ENCODE results near the gene PJA1.

The PJA1 gene

DNA sequence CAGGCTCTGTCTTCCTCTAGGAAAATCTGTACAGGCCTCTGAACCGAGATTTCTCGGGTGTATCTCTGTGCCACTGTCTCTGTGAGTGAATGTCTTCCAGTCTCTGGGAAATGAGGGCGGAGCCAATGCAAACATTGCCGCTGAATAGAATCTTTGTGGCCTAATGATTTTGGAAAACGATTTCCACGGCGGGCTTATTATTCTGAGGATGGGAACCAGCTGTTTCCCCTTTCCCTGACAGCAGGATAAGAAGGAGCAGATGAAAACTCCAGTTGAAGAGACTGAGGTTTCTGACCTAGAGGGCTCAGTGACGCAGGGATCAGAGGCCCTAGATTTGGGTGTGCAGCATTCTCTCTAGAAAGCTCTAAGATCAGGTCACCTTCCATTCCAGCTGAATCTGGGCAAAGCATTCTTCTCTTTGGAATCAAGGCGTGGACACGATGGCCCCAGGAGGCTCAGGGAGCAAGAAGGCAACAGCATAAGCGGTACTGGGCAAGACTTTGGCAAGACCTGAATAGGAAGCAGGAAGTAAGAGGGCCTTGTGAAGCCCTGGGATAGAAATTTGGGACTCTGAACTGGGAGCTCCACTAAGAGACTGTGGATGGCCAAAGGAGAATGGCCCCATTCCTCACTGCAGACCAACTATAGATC, 47.3 kb downstream of the PJA1 start:
- no peak for DNase-seq

DNA sequence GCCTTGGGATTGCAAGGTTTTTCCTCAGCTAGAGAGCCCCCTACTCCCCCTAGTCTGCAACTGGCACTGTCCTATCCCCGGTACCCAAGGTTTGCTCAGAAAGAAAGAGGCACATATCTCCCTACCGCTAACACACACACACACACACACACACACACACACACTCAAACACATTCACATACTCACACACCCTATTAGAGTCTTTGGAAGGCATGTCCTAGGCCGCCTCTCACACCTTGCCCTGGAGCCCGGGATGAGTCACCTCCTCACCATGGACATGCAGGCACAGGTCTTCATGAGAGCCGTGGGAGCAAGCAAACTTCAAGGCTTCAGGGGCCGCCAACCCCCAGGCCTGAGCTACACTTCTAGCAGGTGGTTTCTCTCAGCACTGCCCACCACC, 49.2 kb downstream of the PJA1 start:
- DNase-seq, result no peak

GRCh38 chrX:69113723-69114122, 51.5 kb downstream of the PJA1 start:
- no peak for DNase-seq

All from hypothalamus (tissue), 51 donors.